GM12878 (cell line): ENCODE measurements around the gene CACNA2D2. TPM values are rescaled to one million over a fixed set of nuclear protein-coding genes. Genes with fewer than 3 reads are reported as not detected.

ENCODE experiments used
- ATAC-seq: fragments of 200-7000 bp; cut with Tn5 transposase; 3 replicates; pipeline ENCODE4 v1.9.1; 2020; ENCODE audit warnings: mild to moderate bottlenecking, moderate library complexity
- BruUV-seq: library from RNA; stranded (reverse); fragments of 400-500 nt; replicated peaks from 2 replicates; lab custom pipeline; 2021; lab: Mats Ljungman, UMichigan
- CTCF ChIA-PET: fragments of 300-600 bp; sonication (Branson Sonifier 250); formaldehyde crosslinking; extraction: SDS; loops from one replicate; lab custom pipeline; 2021; ENCODE audit warnings: inconsistent platforms; lab: Yijun Ruan, JAX
- POLR2A ChIA-PET: fragments of 350-600 bp; formaldehyde crosslinking; extraction: SDS; loops from one replicate; lab custom pipeline; 2021; ENCODE audit warnings: inconsistent platforms; lab: Charles Lee
- RAD21 ChIA-PET: fragments of 300-600 bp; sonication (Branson Sonifier 250); formaldehyde crosslinking; loops from one replicate; lab custom pipeline; 2023; ENCODE audit warnings: antibody characterized with exemption; ENCODE audit not compliant: unreplicated experiment; lab: Charles Lee
- SMC1A ChIA-PET: fragments of 300-600 bp; sonication (Branson Sonifier 250); formaldehyde crosslinking; loops from one replicate; lab custom pipeline; 2023; ENCODE audit not compliant: unreplicated experiment, uncharacterized antibody; lab: Charles Lee
- DNase-seq: peaks from one replicate; pipeline ENCODE4 v3.0.0-alpha.2; 2011; ENCODE audit warnings: low read depth, low spot score
- FAIRE-seq: peaks from 3 replicates; lab custom pipeline; 2011; peaks lifted over from hg19 to GRCh38; lab: Jason Lieb, UNC
- H2AFZ ChIP-seq: 2 replicates; pipeline ENCODE4 v1.6.0; 2011; ENCODE audit warnings: low read depth, low read length, control low read depth; ENCODE audit not compliant: control insufficient read depth
- H3K27ac ChIP-seq: 2 replicates; pipeline ENCODE4 v1.5.1; 2011; ENCODE audit warnings: control low read depth; ENCODE audit not compliant: control insufficient read depth, insufficient read depth
- H3K27me3 ChIP-seq, 2 experiments: replicated peaks in 1 of 2; 2 replicates each; pipeline versions ENCODE4 v1.6.0 to v1.6.1; 2011; ENCODE audit warnings: low read length in 1 of 2; ENCODE audit not compliant: control insufficient read depth in 2 of 2, insufficient read depth in 2 of 2
- H3K36me3 ChIP-seq, 2 experiments: 2 replicates each; pipeline ENCODE4 v1.5.1; 2011; ENCODE audit warnings: low read length in 1 of 2; ENCODE audit not compliant: control insufficient read depth in 2 of 2, insufficient read depth in 2 of 2
- H3K4me1 ChIP-seq: 2 replicates; pipeline ENCODE4 v1.6.1; 2011; ENCODE audit warnings: mild to moderate bottlenecking, low read length, moderate library complexity, mixed read lengths; ENCODE audit not compliant: control insufficient read depth, insufficient read depth
- H3K4me2 ChIP-seq: 2 replicates; pipeline ENCODE4 v1.6.0; 2011; ENCODE audit warnings: control low read depth; ENCODE audit not compliant: control insufficient read depth, insufficient read depth
- H3K4me3 ChIP-seq: fragments of 200-600 bp; sonication (generic); 2 replicates; pipeline ENCODE4 v1.5.1; 2016
- H3K79me2 ChIP-seq: 2 replicates; pipeline ENCODE4 v1.6.0; 2011; ENCODE audit warnings: low read length; ENCODE audit not compliant: control insufficient read depth, insufficient read depth
- H3K9ac ChIP-seq: 2 replicates; pipeline ENCODE4 v1.8.0; 2011; ENCODE audit warnings: low read length, control low read depth, mixed read lengths; ENCODE audit not compliant: control insufficient read depth, insufficient read depth
- H3K9me3 ChIP-seq: replicated peaks from 3 replicates; pipeline ENCODE4 v1.5.1; 2011; ENCODE audit warnings: mild to moderate bottlenecking, low read length; ENCODE audit not compliant: control insufficient read depth, insufficient read depth
- H4K20me1 ChIP-seq: 2 replicates; pipeline ENCODE4 v1.6.0; 2011; ENCODE audit not compliant: control insufficient read depth, insufficient read depth
- ELK1 ChIP-seq: IDR thresholded peaks from 2 replicates; pipeline ENCODE4 v1.6.1; 2012; ENCODE audit warnings: low read depth, low read length, improper control_type of control experiment
- LARP7 ChIP-seq: fragments of 450-650 bp; IDR thresholded peaks from 2 replicates; pipeline ENCODE4 v1.6.1; 2017; ENCODE audit warnings: mild to moderate bottlenecking
- NR2F1 ChIP-seq: fragments of 450-650 bp; conservative IDR thresholded peaks from 2 replicates; pipeline ENCODE4 v1.6.1; 2017; ENCODE audit warnings: mild to moderate bottlenecking
- REST ChIP-seq: IDR thresholded peaks from 2 replicates; pipeline ENCODE4 v1.6.1; 2012; ENCODE audit warnings: mild to moderate bottlenecking, low read depth, low read length
- SREBF1 ChIP-seq: IDR thresholded peaks from 2 replicates; pipeline ENCODE4 v1.6.1; 2012; ENCODE audit warnings: mild to moderate bottlenecking, low read length
- TAF1 ChIP-seq: IDR thresholded peaks from 2 replicates; pipeline ENCODE4 v1.6.1; 2011; ENCODE audit warnings: mild to moderate bottlenecking, low read depth, low read length, borderline replicate concordance
- TCF3 ChIP-seq: IDR thresholded peaks from 2 replicates; pipeline ENCODE4 v1.6.1; 2012; ENCODE audit warnings: low read depth, mild to moderate bottlenecking, low read length, borderline replicate concordance; ENCODE audit not compliant: insufficient read depth
- ZNF274 ChIP-seq: IDR thresholded peaks from one replicate; pipeline ENCODE4 v1.8.0; 2011; ENCODE audit not compliant: insufficient read length, insufficient read depth
- WGBS: methylation state at CpG from one replicate; pipeline ENCODE4 v1.1.6; 2016; ENCODE audit warnings: low lambda C conversion rate; ENCODE audit not compliant: insufficient replicate concordance, insufficient coverage; ENCODE audit errors: missing lambda C conversion rate; 5-methylcytosine and 5-hydroxymethylcytosine counted together
- in situ Hi-C: fragments of 300-500 bp; cut with MboI; formaldehyde crosslinking; loops from 9 replicates; pipeline ENCODE4 v1.14.3; 2018; ENCODE audit warnings: mixed read lengths
- intact Hi-C: fragments of 100-400 bp; cut with micrococcal nuclease; formaldehyde crosslinking; loops from one replicate; pipeline ENCODE4 v1.14.2; 2022; ENCODE audit not compliant: unreplicated experiment
- polyA plus RNA-seq, 11 experiments: library from polyadenylated mRNA; depleted of rRNA in 4 of 11; unstranded in 6 of 11; stranded (reverse) in 5 of 11; fragments of >200 nt; fragmentation: Nextera tagmentation in 4 of 11; fragmentation: Illumina TruSeq in 1 of 11; extraction: Ambion mirVana in 4 of 11; extraction: Trizol in 1 of 11; gene quantifications; 1 replicate in 1 of 11; 2 replicates in 10 of 11; pipeline versions ENCODE4 v1.2.1 to v1.2.3, GENCODE V29; 2011 to 2016; ENCODE audit warnings: inconsistent platforms in 2 of 11, missing spikeins in 2 of 11, low read depth in 1 of 11
- total RNA-seq, 4 experiments: library from RNA; depleted of rRNA in 3 of 4; stranded (reverse); fragments of >200 nt in 3 of 4; fragmentation: Illumina TruSeq in 1 of 4; extraction: Trizol in 1 of 4; gene quantifications; 2 replicates each; pipeline versions ENCODE4 v1.2.1 to v1.2.3, GENCODE V29; 2013 to 2021

The CACNA2D2 gene
- total and polyA plus RNA-seq, 10 of the 15 experiments (the other 5 are each of a cell fraction or from before 2014, with no cell fraction given): 0.03 to 0.07 TPM; not detected in 8

- H3K36me3 ChIP-seq: no peaks in the 10 kb centered on the region
Measured at GRCh38 chr3:50396502-50396901, 106.9 kb downstream of the CACNA2D2 start.

More at GRCh38 chr3:50396502-50396901, 106.9 kb downstream of the CACNA2D2 start:
- H3K4me3 ChIP-seq: no peak overlapping the region
- no peak for FAIRE-seq
- ChIA-PET SMC1A (no interaction called here), CTCF (no interaction called here), RAD21 (no interaction called here), POLR2A (no interaction called here)
- no peaks in the 10 kb centered on the region; a peak in 3 of 4 replicates for H3K27me3 ChIP-seq
- no peaks in the 10 kb centered on the region for H3K79me2 ChIP-seq
- no peak overlapping the region for H3K4me2 ChIP-seq
- no peaks in the 10 kb centered on the region for H3K4me1 ChIP-seq
- no peak for DNase-seq
- no peaks in the 10 kb centered on the region for H4K20me1 ChIP-seq
- 51% methylated on average over 10 of the region's 10 CpGs for WGBS
- no peak overlapping the region for H3K27ac ChIP-seq
- in situ Hi-C loops: no loop called here
- BruUV-seq: no TSS peak
- no peak for ATAC-seq
- TF ChIP-seq NR2F1 (no peak), TCF3 (no peak), ZNF274 (no peak), SREBF1 (no peak), REST (no peak), ELK1 (no peak), LARP7 (no peak), TAF1 (no peak)
- no peaks in the 10 kb centered on the region for H3K9me3 ChIP-seq
- intact Hi-C loops: no loop called here
- H3K9ac ChIP-seq: no peak overlapping the region
- no peak overlapping the region for H2AFZ ChIP-seq
